Stimulated activated CD8-positive, alpha-beta memory T cell treated with anti-CD3 and anti-CD28 coated beads, Interleukin-7, amount 100 ng/mL, for 1 hour (primary cell): ENCODE data around the gene MEIOSIN.
"Not testable (repeated sequence)": the region's sequence is repeated elsewhere in the genome, so short reads cannot be mapped to it uniquely, and the experiment has no call there.

Experiments used
- DNase-seq, 2 donors: peaks; one replicate each; pipeline ENCODE4 v3.0.0-alpha.2; 2020; ENCODE audit warnings: low read depth in 2 of 2

The MEIOSIN gene

GRCh38 chr19:45717983-45718650 lies 15.1 kb upstream of the MEIOSIN start:
- DNase-seq, result no peak

- DNase-seq, result not testable (repeated sequence)
Observed at GRCh38 chr19:45720065-45720464, 13.2 kb upstream of the MEIOSIN start.

GRCh38 chr19:45728683-45729082 lies 4.6 kb upstream of the MEIOSIN start:
- not testable (repeated sequence) for DNase-seq

GRCh38 chr19:45729800-45730290 lies 3.4 kb upstream of the MEIOSIN start:
- DNase-seq, result no peak

GRCh38 chr19:45730368-45731288 lies 2.6 kb upstream of the MEIOSIN start, which contains the start of gene FBXO46:
Gene FBXO46, minus strand, starts transcription at chr19:45730896. Its CDS starts 17,401 bp downstream, at chr19:45713495.
- DNase-seq, result peak; percentile 82 to 84

- no peak for DNase-seq
Observed at GRCh38 chr19:45739498-45740439, 6.5 kb downstream of the MEIOSIN start.

- DNase-seq, result no peak
Observed at GRCh38 chr19:45742969-45743368, 9.7 kb downstream of the MEIOSIN start.

- DNase-seq, result no peak
Observed at GRCh38 chr19:45745606-45746005, 12.4 kb downstream of the MEIOSIN start.

GRCh38 chr19:45746866-45747265 lies 13.6 kb downstream of the MEIOSIN start:
- DNase-seq, result no peak

- no peak for DNase-seq
Observed at GRCh38 chr19:45747513-45747912, 14.3 kb downstream of the MEIOSIN start.

GRCh38 chr19:45751483-45751882 lies 18.2 kb downstream of the MEIOSIN start:
- DNase-seq, result not testable (repeated sequence)

- no peak for DNase-seq
Observed at GRCh38 chr19:45752639-45753038, 19.4 kb downstream of the MEIOSIN start.

- no peak for DNase-seq
Observed at GRCh38 chr19:45753548-45753947, 20.3 kb downstream of the MEIOSIN start.

GRCh38 chr19:45754323-45754722 lies 21.1 kb downstream of the MEIOSIN start:
- no peak for DNase-seq

- no peak for DNase-seq
Observed at GRCh38 chr19:45757695-45758094, 24.5 kb downstream of the MEIOSIN start.

- DNase-seq, result no peak
Observed at GRCh38 chr19:45758921-45759320, 25.7 kb downstream of the MEIOSIN start.

GRCh38 chr19:45761714-45762113 lies 28.5 kb downstream of the MEIOSIN start:
- DNase-seq, result no peak

- no peak for DNase-seq
Observed at GRCh38 chr19:45762870-45763631, 29.8 kb downstream of the MEIOSIN start.

GRCh38 chr19:45763691-45764294 lies 30.6 kb downstream of the MEIOSIN start:
- no peak for DNase-seq

- DNase-seq, result no peak
Observed at GRCh38 chr19:45764475-45764874, 31.2 kb downstream of the MEIOSIN start.
